Activated CD4-positive, alpha-beta T cell treated with anti-CD3 and anti-CD28 coated beads, Interleukin-2, Interleukin-6, amounts not matched to agents 100 ng/mL and 50 ng/mL, durations not matched to agents 16 hours and 8 hours (primary cell): Measurements from ENCODE around the gene KLHL36.
"Not testable (repeated sequence)": the region's sequence is repeated elsewhere in the genome, so short reads cannot be mapped to it uniquely, and the experiment has no call there.

Experiments
- DNase-seq: peaks from one replicate; pipeline ENCODE4 v3.0.0-alpha.2; 2020

The KLHL36 gene

GRCh38 chr16:84617041-84617790 is 31.1 kb upstream of the KLHL36 start:
- peak; percentile 59 for DNase-seq

DNA sequence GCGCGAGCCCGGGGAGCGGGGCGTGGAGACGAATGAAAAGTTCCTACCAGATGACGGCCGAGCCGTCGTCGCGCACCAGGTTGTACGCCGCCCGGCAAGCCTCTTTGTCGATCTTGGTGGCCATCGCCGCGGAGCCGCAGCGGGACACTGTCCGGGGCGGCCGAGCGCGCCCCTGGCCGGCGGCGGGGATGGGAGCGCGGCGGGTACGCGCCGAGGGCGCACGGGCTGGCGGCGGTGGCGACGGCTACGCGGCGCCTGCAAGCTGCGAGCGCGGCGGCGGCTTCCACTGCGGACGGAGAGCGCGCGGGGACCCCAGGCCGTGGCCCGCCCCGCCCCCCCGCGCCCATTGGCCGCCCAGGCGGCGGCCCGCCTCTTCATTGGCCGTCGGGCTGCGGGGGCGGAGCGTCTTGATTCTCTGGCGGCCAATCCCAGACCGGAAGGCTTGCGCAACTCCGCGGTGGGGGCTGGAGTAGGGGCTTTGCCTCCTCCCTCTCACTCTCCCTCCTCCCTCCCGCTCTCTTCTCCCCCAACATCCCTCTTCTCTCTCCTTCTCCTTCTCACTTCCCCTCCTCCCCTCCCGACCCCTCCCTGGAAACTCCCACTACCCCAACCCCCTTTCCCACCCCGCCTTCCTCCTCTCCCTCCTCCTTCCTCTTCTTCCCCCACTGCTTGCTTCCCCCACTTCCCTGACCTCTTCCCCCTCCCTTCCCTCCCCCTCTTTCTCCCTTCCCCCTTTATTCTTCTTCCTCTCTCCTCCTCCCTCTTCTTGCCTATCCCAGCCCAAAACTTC is 30.3 kb upstream of the KLHL36 start, which contains the start of gene COTL1:
COTL1 (minus strand) TSS at position 288 of the 790 bp plus-strand sequence; CDS start at position 124, 164 bp downstream.
- DNase-seq = peak; percentile 97

DNA sequence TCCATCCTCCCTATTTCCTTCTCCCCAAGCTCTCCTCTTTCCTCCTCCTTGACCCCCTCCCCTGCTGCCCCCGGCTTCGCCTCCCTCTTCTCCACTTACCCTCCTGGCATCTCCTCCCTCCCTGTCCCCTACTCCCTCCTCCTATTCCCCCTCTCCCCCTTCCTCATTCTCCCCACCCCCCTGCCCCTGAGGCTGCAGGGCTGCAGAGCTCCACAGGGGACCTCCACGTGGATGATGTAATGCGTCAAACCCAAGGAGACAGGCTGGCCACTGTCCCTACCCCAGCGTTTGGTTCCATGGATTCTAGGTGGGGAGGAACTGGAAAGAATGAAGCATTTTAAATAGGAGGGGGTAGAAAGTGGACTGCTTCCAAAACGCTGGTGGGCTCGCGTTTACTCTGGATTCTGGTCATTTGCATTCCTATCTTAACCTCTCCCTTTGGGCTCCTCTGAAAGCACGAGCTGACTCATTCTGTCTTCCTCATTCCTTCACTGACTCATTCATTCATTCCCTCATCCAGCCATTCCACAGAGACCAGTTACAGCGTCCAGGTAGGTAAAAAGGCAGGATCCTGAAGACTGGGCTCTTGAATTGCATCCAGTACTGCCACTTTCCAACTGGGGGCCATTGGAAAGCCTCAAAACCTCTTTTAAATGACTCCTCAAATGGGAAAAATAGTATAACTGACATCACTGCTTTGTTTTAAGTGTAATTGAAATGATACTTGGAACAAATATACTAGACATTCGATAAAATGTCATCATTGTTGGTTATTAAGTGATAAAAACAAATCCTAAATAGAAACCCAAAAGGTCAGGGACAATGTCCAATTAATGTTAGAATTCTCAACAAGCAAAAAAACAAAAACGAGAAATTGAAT is 29.5 kb upstream of the KLHL36 start:
- DNase-seq = no peak

DNA sequence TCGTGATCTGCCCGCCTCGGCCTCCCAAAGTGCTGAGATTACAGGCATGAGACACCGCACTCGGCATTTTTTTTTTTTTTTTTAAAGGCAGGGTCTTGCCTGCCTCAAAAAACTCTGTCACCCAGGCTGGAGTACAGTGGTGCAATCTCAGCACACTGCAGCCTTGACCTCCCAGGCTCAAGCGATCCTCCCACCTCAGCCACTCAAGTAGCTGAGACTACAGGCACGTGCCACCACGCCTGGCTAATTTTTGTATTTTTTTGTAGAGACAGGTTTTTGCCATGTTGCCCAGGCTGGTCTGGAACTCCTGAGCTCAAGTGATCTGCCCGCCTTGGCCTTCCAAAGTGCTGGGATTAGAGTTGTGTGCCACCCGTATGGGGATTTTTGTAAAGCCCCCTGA is 27.4 kb upstream of the KLHL36 start:
- not testable (repeated sequence) for DNase-seq

DNA sequence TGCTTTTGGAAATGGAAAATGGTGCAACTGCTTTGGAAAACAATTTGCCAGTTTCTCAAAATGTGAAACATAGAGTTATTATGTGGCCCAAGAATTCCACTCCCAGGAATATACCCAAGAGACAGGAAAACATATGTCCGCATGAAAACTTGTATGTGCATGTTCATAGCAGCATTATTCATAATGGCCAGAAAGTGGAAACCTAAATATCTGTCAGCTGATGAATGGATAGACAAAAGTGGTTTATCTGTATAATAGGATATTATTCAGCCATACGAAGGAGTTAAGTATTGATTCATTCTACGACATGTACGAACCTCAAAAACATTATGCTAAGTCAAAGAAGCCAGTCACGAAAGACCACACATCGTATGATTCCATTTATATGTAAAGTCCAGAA is 22.8 kb upstream of the KLHL36 start:
- DNase-seq = no peak

DNA sequence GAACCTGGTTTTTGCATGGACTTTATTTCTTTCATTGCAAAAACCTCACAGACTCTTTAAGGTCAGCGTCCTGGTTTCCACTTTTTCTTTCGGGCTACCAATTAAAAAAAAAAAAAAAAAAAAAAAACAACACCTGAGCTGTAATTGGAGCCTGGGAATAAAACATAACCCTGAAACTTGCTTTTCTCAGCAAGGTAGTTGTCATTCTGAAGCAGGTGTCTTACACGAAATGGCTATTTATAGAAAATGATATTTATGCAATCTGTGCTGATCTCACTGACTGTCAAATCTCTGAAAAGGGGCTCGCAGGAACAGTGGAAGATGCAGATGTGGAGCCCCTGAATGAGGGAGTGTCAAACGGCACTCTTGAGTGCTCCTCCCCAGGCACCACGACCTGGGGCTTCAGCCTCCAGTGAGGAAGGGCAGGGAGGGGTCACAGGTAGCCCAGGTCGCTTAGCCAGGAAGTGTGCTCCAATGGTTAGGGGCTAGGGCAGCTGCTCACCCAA is 20.0 kb upstream of the KLHL36 start:
- no peak for DNase-seq

DNA sequence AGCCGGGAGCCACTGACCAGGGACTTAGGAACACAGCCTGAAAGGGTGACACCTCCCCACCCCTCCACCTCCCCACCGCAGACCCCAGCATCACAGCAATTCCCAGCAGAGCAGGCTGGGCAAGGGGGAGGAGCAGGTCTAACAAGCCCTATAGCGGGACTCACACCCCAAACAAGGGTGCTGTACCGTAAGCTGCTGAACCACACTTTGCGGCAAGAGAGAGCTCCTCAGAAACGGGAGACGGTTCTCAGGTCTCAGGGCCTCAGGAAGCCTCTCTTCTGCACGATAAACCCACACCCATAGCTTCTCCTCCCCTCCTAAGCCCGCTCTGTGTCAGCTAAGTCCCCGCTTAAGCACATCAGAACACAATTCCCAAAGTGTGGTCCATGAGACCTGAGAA is 18.7 kb upstream of the KLHL36 start:
- DNase-seq = no peak

- DNase-seq = no peak
Observed at GRCh38 chr16:84630009-84630408, 18.3 kb upstream of the KLHL36 start.

GRCh38 chr16:84630446-84631152 is 17.7 kb upstream of the KLHL36 start:
- DNase-seq = no peak

GRCh38 chr16:84631153-84631466 is 17.2 kb upstream of the KLHL36 start:
- no peak for DNase-seq

- no peak for DNase-seq
Observed at GRCh38 chr16:84631886-84632285, 16.4 kb upstream of the KLHL36 start.

DNA sequence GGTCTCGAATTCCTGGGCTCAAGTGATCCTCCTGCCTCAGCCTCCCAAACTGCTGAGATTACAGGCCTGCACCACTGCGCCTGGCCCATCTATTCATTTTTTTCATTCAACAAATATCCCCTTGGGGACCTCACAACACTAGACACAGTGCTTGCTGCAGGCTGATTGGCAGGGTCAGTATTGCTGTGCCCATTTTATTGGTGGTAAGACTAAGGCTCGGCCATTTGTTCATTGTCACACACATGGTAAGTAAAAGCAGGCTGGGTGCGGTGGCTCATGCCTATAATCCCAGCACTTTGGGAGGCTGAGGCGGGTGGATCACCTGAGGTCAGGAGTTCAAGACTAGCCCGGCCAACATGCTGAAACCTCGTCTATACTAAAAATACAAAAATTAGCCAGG is 15.4 kb upstream of the KLHL36 start:
- DNase-seq = not testable (repeated sequence)

- DNase-seq = no peak
Observed at GRCh38 chr16:84633622-84634021, 14.7 kb upstream of the KLHL36 start.

GRCh38 chr16:84635702-84636101 is 12.6 kb upstream of the KLHL36 start:
- no peak for DNase-seq

DNA sequence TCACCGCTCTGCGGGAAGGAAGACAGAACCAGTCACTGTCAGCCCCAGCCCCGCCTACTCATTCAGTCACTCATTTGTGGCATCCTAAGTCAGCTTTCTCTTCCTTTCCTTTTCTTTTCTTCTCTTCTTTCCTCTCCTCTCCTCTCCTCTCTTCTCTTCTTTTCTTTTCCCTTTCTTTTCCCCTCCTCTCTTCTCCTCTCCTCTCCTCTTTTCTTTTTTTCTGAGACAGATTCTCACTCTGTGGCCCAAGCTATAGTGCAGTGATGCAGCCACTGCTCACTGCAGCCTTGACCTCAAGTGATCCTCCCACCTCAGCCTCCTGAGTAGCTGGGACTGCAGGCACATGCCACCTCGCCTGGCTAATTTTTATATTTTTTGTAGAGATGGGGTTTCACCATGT is 10.6 kb upstream of the KLHL36 start:
- DNase-seq = no peak

DNA sequence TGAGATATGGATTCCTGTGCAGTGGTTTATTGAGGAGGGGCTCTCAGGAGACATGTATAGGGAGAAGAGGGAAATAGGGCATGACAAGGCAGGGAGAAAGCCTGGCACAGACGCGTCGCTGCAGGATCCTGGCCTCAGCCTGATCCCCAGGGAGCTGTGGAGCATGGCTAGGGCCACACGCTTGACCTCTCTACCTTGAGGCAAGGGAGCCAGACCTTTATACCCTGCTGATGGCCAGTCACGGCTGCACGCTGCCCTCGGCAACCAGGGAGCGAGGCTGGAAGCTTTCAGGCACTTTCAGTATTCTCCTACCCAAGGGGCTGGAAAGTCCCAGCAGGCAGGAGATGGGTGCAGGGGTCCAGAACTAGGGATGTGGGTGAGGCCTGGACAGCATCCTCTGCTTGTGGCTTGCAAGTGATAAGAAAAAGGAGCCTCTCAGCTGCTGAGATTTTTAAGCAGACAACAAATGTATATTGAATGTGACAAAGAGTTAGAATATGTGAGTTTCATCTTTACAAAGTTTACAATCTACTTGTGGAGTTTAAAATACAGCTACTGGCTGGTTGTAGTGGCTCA is 10.0 kb upstream of the KLHL36 start:
- no peak for DNase-seq

DNA sequence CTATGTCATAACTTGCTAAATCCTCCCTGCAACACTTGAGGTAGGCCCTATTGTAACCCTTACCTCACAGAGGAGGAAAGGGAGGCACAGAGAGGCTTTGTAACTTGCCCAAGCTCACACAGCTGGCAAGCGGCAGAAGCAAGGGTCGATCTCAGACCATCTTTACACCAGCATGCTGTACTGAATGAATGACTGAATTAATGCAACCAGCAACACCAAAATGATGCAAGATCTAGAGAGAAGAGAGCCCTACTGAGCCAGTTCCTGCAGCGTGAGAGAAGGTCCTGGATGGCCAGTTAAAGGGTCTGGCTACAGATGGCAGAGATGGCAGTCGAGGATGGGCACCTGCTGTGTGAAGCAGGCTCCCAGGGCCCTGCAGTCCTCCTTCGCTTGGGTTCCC is 8.2 kb upstream of the KLHL36 start:
- DNase-seq = no peak

- no peak for DNase-seq
Observed at GRCh38 chr16:84641643-84642358, 6.5 kb upstream of the KLHL36 start.

- no peak for DNase-seq
Observed at GRCh38 chr16:84643180-84643583, 5.1 kb upstream of the KLHL36 start.

DNA sequence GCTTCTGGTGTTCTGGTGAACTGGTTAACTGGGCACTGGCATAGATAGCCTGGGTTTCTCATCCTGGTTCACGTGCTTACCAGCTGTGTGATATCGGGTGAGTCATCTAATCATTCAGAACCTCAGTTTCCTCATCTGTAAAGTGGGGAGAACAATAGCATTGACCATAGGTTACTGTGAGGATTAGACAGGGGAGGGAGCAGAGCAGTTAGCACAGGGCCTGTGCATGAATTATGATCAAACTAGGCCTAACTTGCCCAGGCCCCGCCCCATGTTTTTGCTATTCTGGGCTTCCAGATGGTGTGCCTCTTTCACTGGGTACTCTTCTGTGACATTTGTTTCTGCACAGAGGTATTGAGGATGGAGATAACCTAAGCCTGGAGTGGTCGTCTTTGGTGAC is 4.6 kb upstream of the KLHL36 start:
- DNase-seq = no peak
